SK-N-SH treated with all-trans-retinoic acid at 6 μM for 48 hours (cell line): ENCODE measurements around the gene USP6NL.

Source experiments
- ATAC-seq: fragments of 200-7000 bp; cut with Tn5 transposase; 3 replicates; pipeline ENCODE4 v1.9.1; 2020; ENCODE audit warnings: mild to moderate bottlenecking, moderate library complexity
- ARNTL ChIP-seq: fragments of 450-650 bp; formaldehyde crosslinking; IDR thresholded peaks from 2 replicates; pipeline ENCODE4 v1.5.0; 2020; ENCODE audit warnings: low read depth, mild to moderate bottlenecking, moderate library complexity, borderline replicate concordance
- BACH2 ChIP-seq: fragments of 250-450 bp; sonication (Bioruptor Pico); IDR thresholded peaks from 2 replicates; pipeline ENCODE4 v1.9.0; 2021; ENCODE audit warnings: mild to moderate bottlenecking, borderline replicate concordance
- CSDC2 ChIP-seq: fragments of 250-450 bp; sonication (Bioruptor Pico); IDR thresholded peaks from 2 replicates; pipeline ENCODE4 v1.5.0; 2020; ENCODE audit warnings: mild to moderate bottlenecking, moderate library complexity
- ESRRG ChIP-seq: fragments of 250-450 bp; sonication (Bioruptor Pico); IDR thresholded peaks from 2 replicates; pipeline ENCODE4 v1.6.1; 2021; ENCODE audit warnings: mild to moderate bottlenecking
- GLIS3 ChIP-seq: fragments of 250-450 bp; sonication (Bioruptor Pico); IDR thresholded peaks from 2 replicates; pipeline ENCODE4 v1.5.0; 2020; ENCODE audit warnings: mild to moderate bottlenecking, moderate library complexity
- ISL1 ChIP-seq: fragments of 250-450 bp; sonication (Bioruptor Pico); IDR thresholded peaks from 2 replicates; pipeline ENCODE4 v2.1.2; 2022; ENCODE audit warnings: mild to moderate bottlenecking, moderate library complexity
- OSR1 ChIP-seq: fragments of 250-450 bp; sonication (Bioruptor Pico); IDR thresholded peaks from 2 replicates; pipeline ENCODE4 v1.8.0; 2022; ENCODE audit warnings: moderate library complexity, mild to moderate bottlenecking, inconsistent platforms
- PPARA ChIP-seq: fragments of 250-450 bp; sonication (Bioruptor Pico); IDR thresholded peaks from 2 replicates; pipeline ENCODE4 v1.5.0; 2020; ENCODE audit warnings: mild to moderate bottlenecking, borderline replicate concordance
- RARB ChIP-seq: fragments of 250-450 bp; sonication (Bioruptor Pico); IDR thresholded peaks from 2 replicates; pipeline ENCODE4 v1.8.0; 2021; ENCODE audit warnings: mild to moderate bottlenecking, moderate library complexity
- TCF4 ChIP-seq: fragments of 250-450 bp; sonication (Bioruptor Pico); IDR thresholded peaks from 2 replicates; pipeline ENCODE4 v1.8.0; 2021; ENCODE audit warnings: mild to moderate bottlenecking, moderate library complexity, borderline replicate concordance
- ZC3H10 ChIP-seq: fragments of 250-450 bp; sonication (Bioruptor Pico); IDR thresholded peaks from 2 replicates; pipeline ENCODE4 v1.5.1; 2021; ENCODE audit warnings: mild to moderate bottlenecking, moderate library complexity
- ZFP3 ChIP-seq: fragments of 250-450 bp; sonication (Bioruptor Pico); IDR thresholded peaks from 2 replicates; pipeline ENCODE4 v1.5.0; 2020; ENCODE audit warnings: mild to moderate bottlenecking, moderate library complexity
- ZFP30 ChIP-seq: fragments of 450-650 bp; formaldehyde crosslinking; IDR thresholded peaks from 2 replicates; pipeline ENCODE4 v1.5.0; 2022; ENCODE audit warnings: mild to moderate bottlenecking, moderate library complexity
- ZNF565 ChIP-seq: fragments of 450-650 bp; formaldehyde crosslinking; conservative IDR thresholded peaks from 2 replicates; pipeline ENCODE4 v1.5.0; 2020; ENCODE audit warnings: low read depth, mild to moderate bottlenecking, moderate library complexity
- ZNF70 ChIP-seq: fragments of 450-650 bp; formaldehyde crosslinking; IDR thresholded peaks from 2 replicates; pipeline ENCODE4 v1.5.0; 2020; ENCODE audit warnings: mild to moderate bottlenecking, moderate library complexity
- ZNF8 ChIP-seq: fragments of 450-650 bp; formaldehyde crosslinking; IDR thresholded peaks from 2 replicates; pipeline ENCODE4 v1.5.0; 2020; ENCODE audit warnings: mild to moderate bottlenecking, moderate library complexity
- TF ChIP-seq, protein P1 (sequence below): fragments of 250-450 bp; sonication (Bioruptor Pico); IDR thresholded peaks from 2 replicates; pipeline ENCODE4 v1.5.1; 2021; ENCODE audit warnings: mild to moderate bottlenecking, moderate library complexity
- TF ChIP-seq, protein P2 (sequence below): fragments of 250-450 bp; sonication (Bioruptor Pico); IDR thresholded peaks from 2 replicates; pipeline ENCODE4 v1.8.0; 2021; ENCODE audit warnings: low read depth, mild to moderate bottlenecking, moderate library complexity, borderline replicate concordance
- TF ChIP-seq, protein P3 (sequence below): fragments of 250-450 bp; sonication (Bioruptor Pico); IDR thresholded peaks from 2 replicates; pipeline ENCODE4 v1.5.1; 2020; ENCODE audit warnings: low read depth, mild to moderate bottlenecking, moderate library complexity

USP6NL gene

DNA sequence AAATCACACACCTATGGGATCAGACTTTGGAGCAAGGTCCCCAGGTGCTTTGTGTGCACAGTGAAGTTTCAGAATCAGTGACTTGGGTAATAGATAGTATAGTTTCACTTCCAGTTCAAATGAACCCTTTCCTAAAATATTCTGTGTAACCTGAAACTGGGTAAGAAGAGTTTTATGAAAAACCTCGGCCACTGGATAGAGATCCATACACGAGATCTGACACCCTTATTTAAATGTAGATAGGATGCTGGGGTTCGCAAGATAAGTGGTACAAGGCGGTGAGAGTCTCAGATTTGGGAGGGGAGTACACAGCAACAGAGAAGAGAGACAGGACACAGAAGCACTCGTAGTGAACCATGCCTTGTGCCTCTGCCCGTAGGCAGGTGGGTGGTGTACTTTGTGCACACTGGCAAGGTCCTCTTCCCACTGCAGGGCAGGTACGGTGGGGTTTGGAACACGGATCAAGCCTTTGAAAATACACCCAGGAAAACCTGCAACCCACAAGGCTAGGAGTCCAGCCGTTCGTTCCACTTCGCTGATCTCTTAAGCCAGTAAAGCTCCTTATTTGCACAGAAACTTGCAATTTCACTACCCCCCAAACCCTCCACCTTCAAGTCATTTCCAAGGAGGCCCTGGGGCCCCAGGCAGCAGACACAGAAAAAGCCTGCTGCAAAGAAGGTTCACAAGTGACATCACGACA is 162.8 kb downstream of the USP6NL start (continued):
- TF ChIP-seq, protein P1, sequence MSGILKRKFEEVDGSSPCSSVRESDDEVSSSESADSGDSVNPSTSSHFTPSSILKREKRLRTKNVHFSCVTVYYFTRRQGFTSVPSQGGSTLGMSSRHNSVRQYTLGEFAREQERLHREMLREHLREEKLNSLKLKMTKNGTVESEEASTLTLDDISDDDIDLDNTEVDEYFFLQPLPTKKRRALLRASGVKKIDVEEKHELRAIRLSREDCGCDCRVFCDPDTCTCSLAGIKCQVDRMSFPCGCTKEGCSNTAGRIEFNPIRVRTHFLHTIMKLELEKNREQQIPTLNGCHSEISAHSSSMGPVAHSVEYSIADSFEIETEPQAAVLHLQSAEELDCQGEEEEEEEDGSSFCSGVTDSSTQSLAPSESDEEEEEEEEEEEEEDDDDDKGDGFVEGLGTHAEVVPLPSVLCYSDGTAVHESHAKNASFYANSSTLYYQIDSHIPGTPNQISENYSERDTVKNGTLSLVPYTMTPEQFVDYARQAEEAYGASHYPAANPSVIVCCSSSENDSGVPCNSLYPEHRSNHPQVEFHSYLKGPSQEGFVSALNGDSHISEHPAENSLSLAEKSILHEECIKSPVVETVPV (CRISPR knock-in tag) = no peak
- TF ChIP-seq ZNF70 (CRISPR knock-in tag) = no peak
- TF ChIP-seq OSR1 = no peak
- TF ChIP-seq ARNTL (CRISPR knock-in tag) = no peak
- TF ChIP-seq ZC3H10 (CRISPR knock-in tag) = no peak
- no peak for TF ChIP-seq ZNF8 (CRISPR knock-in tag)
- TF ChIP-seq, protein P2, sequence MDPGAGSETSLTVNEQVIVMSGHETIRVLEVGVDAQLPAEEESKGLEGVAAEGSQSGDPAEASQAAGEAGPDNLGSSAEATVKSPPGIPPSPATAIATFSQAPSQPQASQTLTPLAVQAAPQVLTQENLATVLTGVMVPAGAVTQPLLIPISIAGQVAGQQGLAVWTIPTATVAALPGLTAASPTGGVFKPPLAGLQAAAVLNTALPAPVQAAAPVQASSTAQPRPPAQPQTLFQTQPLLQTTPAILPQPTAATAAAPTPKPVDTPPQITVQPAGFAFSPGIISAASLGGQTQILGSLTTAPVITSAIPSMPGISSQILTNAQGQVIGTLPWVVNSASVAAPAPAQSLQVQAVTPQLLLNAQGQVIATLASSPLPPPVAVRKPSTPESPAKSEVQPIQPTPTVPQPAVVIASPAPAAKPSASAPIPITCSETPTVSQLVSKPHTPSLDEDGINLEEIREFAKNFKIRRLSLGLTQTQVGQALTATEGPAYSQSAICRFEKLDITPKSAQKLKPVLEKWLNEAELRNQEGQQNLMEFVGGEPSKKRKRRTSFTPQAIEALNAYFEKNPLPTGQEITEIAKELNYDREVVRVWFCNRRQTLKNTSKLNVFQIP = no peak
- no peak for TF ChIP-seq TCF4 (CRISPR knock-in tag)
- TF ChIP-seq PPARA (CRISPR knock-in tag) = no peak
- no peak for TF ChIP-seq ZNF565 (CRISPR knock-in tag)
- TF ChIP-seq BACH2 = no peak
- TF ChIP-seq ZFP3 (CRISPR knock-in tag) = no peak

DNA sequence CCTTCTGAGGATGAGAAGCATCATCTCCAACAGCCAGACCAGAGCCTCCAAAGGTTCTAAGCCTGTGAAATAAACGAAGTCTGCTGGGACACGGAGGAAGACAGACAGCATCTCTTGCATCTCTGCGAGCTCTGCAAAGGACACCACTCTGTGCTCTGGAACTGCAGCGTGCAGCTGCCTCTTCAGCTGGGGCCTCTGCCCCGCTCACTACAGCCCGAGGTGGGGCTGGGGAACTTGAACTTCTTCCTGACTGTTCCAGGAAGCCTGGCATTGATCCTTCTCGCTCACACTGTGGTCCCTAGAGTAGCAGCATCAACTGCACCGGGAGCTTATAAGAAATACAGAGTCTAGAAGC is 163.3 kb downstream of the USP6NL start:
- no peak for ATAC-seq
- TF ChIP-seq ZFP3 (CRISPR knock-in tag) (no peak), TCF4 (CRISPR knock-in tag) (no peak), ESRRG (CRISPR knock-in tag) (no peak), GLIS3 (CRISPR knock-in tag) (no peak), ZFP30 (CRISPR knock-in tag) (no peak), CSDC2 (CRISPR knock-in tag) (no peak)
- TF ChIP-seq, protein P1 (CRISPR knock-in tag) = no peak
- TF ChIP-seq, protein P2 = no peak
- TF ChIP-seq, protein P3, sequence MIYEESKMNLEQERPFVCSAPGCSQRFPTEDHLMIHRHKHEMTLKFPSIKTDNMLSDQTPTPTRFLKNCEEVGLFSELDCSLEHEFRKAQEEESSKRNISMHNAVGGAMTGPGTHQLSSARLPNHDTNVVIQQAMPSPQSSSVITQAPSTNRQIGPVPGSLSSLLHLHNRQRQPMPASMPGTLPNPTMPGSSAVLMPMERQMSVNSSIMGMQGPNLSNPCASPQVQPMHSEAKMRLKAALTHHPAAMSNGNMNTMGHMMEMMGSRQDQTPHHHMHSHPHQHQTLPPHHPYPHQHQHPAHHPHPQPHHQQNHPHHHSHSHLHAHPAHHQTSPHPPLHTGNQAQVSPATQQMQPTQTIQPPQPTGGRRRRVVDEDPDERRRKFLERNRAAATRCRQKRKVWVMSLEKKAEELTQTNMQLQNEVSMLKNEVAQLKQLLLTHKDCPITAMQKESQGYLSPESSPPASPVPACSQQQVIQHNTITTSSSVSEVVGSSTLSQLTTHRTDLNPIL = no peak
- TF ChIP-seq, all 23 proteins: peak for 0

DNA sequence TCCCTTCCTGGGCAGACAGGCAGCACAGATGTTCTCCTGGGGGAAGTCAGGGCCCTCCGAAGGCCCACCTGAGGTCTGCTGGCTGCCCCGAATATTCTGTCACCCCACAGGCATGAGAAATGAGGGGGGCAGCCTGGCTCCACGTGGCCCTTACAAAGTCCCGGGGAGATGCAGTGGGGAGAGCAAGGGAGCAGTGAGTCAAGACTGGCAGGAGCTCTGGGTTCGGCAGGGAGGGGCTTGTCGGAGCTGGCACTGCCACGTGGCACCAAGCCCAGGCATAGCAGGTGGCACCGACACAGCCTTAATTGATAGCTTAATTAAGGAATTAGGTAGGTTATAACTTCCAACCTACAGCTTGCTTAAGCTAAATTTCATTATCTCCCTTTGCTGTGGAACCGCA is 163.9 kb downstream of the USP6NL start:
- TF ChIP-seq ARNTL (CRISPR knock-in tag) (no peak), ISL1 (CRISPR knock-in tag) (no peak), ZFP3 (CRISPR knock-in tag) (no peak), ZNF8 (CRISPR knock-in tag) (no peak), BACH2 (no peak)
- TF ChIP-seq, protein P1 (CRISPR knock-in tag) = no peak
- ATAC-seq = no peak

DNA sequence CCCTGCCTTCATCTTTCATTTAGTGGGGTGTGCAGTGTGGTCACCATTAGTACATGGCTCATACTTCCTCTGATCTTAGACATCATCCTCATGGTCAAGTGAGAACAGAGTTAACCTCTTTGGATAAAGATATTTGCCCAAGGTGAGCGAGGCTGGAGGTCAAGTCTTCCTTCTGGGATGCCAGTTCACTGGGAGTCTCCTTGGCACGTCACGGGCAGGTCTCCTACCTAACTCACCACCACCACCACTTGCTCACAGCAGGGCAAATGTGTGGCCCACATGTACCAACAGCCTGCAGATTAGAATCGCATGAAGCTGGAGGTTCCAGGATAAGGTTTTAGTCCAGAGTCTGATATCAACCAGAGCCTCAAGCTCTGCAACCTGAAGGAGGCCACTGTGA is 164.6 kb downstream of the USP6NL start:
- TF ChIP-seq, protein P1 (CRISPR knock-in tag) = no peak
- no peak for TF ChIP-seq ZFP30 (CRISPR knock-in tag)
- no peak for TF ChIP-seq ZC3H10 (CRISPR knock-in tag)
- TF ChIP-seq RARB = no peak
- no peak for ATAC-seq
